Measurements from ENCODE around the gene LRRTM1. TPM values are rescaled to one million over a fixed set of nuclear protein-coding genes. Genes with fewer than 3 reads are reported as not detected.

The LRRTM1 gene
- total RNA-seq, 1 donor from 2014 or later: not detected

- intact Hi-C loops (cut with micrococcal nuclease): no loop called here
Observed at GRCh38 chr2:80303006-80303908, 1.3 kb downstream of the LRRTM1 start.

DNA sequence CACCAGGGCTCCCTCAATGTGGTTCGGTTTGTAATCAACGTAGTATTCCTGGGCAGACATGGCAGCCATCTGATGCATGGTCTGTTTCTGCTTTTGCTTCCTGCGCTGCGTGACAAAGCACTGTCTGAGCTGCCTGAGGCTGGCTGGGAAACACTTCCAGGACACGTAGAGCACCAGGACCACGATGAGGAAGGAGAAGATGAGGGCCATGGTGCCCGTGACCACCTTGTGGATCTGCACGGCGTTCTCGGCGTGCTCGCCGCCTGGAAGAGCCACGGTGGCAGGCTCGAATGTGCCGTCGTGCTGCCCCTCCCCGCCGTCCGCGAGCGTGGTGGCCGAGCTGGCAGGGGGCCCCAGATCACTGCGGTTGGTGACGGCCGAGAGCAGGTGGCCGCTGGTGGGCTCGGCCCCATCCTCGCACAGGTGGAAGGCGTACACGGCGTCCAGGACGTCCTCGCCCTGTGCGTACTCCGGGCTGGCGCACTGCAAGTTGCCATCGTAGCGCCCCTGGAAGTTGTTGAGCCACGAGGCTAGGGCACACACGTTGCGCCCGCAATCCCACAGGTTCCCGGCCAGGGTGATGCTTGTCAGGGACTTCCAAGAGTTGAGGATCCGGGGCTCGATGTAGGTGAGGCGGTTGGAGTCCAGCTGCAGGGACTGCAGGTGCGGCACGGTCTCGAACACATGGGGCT is 2.1 kb downstream of the LRRTM1 start:
- intact Hi-C loops (cut with micrococcal nuclease): no loop called here

DNA sequence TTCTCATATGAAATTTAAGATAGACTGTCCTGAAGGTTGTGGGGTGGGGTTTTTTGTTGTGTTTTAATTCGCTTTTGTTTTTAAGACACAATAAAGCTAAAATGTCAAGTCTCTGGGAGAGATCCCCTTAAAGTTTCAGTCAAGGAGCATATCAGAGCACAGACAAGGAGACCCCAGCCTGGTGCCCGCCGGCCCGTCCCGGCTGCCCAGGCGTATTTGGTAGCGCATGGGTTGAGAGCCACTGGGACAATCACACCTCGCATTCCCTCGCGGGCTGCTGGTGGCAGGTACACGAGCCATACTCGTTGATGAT is 2.6 kb downstream of the LRRTM1 start:
- intact Hi-C loops (cut with micrococcal nuclease): no loop called here

DNA sequence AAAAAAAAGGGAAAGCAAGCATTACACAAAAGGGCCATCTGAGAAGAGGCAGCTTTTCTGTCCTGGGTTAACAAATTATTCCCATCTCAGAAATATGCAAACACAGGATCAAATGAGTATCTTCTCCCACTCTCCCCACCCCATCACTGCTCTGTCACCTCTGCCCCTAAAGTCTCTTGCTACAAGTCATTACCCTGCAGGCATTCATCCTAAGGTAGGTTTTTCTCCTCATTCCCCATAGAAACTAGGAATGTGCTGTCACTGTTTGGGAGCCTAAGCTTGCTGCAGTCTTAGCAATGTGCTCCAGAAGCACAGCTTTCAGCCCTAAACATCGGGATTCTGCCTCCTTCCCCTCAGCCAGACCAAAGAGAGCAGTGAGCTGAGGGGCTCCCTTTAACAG is 3.6 kb downstream of the LRRTM1 start:
- intact Hi-C loops (cut with micrococcal nuclease): no loop called here

- intact Hi-C loops (cut with micrococcal nuclease): no loop called here
Observed at GRCh38 chr2:80300346-80300745, 4.2 kb downstream of the LRRTM1 start.

DNA sequence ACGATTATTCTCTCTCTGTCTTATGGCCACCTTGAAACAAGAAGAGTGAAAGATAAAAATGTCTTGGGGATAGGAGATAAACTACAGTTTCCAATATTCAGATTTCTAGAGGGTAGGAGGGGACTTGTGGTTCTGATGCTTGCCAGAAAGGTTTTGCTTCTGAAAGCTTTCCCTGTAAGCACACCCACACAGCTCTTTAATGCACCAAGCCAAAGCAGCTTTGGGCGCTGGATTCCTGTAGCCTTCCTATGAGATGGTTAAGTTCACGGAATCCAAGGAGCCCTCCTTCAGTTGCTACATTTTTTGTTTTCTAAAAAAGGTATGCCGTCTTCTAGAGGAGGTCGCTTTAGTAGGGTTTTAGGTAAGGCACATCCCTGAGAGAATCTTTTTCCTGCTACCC is 4.9 kb downstream of the LRRTM1 start:
- intact Hi-C loops (cut with micrococcal nuclease): no loop called here

- intact Hi-C loops (cut with micrococcal nuclease): no loop called here
Observed at GRCh38 chr2:80298954-80299353, 5.6 kb downstream of the LRRTM1 start.

- intact Hi-C loops (cut with micrococcal nuclease): no loop called here
Observed at GRCh38 chr2:80293039-80293438, 11.5 kb downstream of the LRRTM1 start.

GRCh38 chr2:80292474-80292873 is 12.1 kb downstream of the LRRTM1 start:
- intact Hi-C loops (cut with micrococcal nuclease): no loop called here

GRCh38 chr2:80291656-80292055 is 12.9 kb downstream of the LRRTM1 start:
- intact Hi-C loops (cut with micrococcal nuclease): no loop called here

- intact Hi-C loops (cut with micrococcal nuclease): no loop called here
Observed at GRCh38 chr2:80288576-80288975, 16.0 kb downstream of the LRRTM1 start.

GRCh38 chr2:80281049-80281448 is 23.5 kb downstream of the LRRTM1 start:
- intact Hi-C loops (cut with micrococcal nuclease): no loop called here

- intact Hi-C loops (cut with micrococcal nuclease): no loop called here
Observed at GRCh38 chr2:80280598-80280997, 24.0 kb downstream of the LRRTM1 start.

DNA sequence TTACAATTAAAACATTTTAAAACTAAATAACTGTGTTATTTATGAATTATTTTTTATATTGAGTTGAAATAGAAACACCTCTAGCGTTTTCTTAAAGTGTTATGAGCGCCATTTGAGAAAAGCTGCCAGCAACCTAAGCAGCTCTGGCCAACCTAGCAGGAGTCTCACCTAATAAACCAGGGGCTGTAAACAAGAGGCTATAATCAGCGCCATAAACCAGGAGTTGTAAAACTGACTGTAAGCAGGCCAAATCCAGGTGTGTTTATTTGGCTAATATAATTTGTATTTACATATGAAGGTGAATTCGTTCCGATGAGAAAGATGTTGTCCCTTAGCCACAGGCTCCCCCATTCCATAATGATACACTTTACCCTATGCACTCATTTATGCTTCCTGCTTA is 34.7 kb downstream of the LRRTM1 start:
- intact Hi-C loops (cut with micrococcal nuclease): no loop called here

DNA sequence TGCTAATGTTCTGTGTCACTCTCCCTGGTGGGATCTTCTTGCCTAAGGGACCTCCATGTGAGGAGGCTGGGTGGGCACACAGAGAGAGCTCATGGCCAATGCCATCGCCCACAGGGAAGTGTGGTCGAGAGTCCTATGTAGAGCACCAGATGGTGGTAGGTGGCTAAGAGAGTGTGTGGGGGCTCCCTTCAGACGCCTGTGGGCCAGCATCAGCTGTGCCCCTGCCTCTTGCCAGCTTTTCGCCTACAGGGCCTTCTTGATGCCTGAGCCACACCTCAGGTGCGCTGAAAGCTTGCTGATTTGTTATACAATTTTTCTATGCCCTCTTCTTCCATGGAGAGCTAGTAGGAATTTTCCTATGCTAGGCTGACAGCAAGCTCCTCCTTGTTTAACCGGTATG is 38.3 kb downstream of the LRRTM1 start:
- intact Hi-C loops (cut with micrococcal nuclease): no loop called here

GRCh38 chr2:80259292-80259691 is 45.3 kb downstream of the LRRTM1 start:
- intact Hi-C loops (cut with micrococcal nuclease): no loop called here

DNA sequence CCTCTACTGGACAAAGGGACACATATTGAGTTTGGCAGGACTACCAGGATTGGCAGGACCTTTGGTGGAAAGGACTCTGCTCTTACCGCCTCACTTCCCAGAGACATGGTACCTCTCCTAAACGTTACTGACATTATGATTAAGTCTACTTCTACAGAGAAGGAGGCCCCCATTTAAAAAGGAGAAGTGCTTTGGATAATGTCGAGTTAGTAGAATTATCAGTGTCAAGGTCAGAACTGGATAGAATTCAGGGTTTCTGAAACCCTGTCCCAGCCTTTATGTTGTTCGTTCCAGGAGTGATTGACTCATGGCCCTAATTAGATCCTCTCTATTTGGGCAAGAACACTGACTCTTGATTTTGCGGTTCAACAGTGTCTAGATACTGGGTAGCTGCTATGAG is 45.8 kb downstream of the LRRTM1 start:
- intact Hi-C loops (cut with micrococcal nuclease): no loop called here

GRCh38 chr2:80258341-80258740 is 46.2 kb downstream of the LRRTM1 start:
- intact Hi-C loops (cut with micrococcal nuclease): no loop called here

DNA sequence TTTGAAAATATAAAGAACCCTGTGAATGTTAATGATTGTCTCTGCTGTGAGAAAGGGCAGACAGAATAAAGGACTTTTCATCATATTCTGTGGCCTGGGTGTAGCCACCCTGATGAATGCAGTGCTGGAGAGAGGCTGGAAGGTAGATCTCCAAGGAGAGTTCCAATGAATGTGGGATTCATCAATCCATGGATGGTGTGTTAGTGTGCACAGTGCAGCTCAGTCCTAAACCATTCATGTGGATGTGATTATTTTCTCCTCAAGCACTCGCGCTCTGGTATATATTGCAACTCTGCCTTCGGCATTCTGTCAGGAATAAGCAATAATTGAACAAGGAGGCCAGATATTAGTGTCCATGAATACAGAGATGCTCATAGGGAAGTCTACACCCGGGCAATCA is 47.1 kb downstream of the LRRTM1 start:
- intact Hi-C loops (cut with micrococcal nuclease): no loop called here

DNA sequence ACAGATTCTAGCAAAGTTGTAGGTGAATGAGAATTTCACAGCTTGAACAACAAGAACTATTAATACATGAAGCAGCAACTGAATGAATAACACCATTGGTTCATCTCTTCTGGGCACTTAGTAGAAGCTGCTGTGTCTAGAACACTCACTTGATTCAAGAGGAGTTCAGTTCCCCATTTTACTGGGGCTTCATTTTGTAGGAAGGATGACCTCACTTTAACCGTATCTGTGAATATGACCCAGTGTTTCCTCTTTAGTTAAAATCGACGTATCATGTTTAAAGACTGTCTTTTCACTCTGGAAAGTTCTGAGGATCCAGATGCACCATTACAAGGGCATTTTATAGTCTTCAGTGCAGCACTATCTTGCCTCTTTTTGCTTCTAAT is 47.8 kb downstream of the LRRTM1 start:
- intact Hi-C loops (cut with micrococcal nuclease): no loop called here

DNA sequence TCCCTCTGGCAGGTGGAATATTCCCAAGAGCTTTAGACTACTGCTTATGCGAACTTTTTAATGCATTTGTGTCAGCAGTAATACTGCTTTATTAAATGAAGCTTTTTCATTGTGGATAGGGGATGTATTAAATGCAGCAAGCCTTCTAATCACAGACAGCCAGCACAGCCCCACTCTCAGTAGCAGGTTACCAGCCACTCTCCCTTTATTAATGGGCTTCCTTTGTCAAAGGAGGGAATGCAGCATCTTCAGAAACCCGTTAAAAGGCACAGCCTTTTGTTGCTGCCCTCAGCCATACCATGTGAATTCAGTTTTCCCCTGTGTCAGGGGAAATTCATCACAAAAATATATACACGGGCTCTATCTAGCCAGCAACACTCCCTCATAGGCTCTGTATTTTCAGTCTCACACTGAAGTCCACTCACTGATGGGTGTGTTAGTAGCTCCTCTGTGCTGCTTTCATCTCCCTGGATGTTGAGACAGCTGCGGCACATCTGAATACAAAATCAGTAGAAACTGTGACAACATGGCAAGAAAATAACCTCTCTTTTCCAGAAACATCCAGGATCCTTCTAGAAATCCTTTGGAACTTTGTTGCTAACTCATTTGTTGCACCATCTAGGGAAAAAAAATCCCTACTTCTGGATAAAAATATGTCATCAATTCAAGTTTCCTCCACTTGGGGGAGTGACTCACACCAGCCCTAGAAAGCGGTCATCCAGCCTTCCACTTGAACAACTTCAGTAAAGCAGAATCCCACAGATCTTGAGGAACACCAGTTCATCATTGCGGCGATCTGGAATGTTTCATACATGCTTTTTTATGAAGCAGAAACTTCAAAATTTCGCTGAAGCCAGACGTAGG is 48.4 kb downstream of the LRRTM1 start:
- intact Hi-C loops (cut with micrococcal nuclease): loop anchor here (2.0 kb wide), 1 partner anchor 69 kb away; no protein-coding TSS in a partner anchor
